GM12892 (cell line): ENCODE data around the gene TENM3.

Experiments
- POLR2A ChIP-seq: IDR thresholded peaks from 2 replicates; pipeline ENCODE4 v1.6.1; 2011; ENCODE audit warnings: low read depth, low read length, control low read depth
- POLR2AphosphoS5 ChIP-seq: IDR thresholded peaks from 2 replicates; pipeline ENCODE4 v1.6.1; 2011; ENCODE audit warnings: low read depth, low read length, control low read depth

DNA sequence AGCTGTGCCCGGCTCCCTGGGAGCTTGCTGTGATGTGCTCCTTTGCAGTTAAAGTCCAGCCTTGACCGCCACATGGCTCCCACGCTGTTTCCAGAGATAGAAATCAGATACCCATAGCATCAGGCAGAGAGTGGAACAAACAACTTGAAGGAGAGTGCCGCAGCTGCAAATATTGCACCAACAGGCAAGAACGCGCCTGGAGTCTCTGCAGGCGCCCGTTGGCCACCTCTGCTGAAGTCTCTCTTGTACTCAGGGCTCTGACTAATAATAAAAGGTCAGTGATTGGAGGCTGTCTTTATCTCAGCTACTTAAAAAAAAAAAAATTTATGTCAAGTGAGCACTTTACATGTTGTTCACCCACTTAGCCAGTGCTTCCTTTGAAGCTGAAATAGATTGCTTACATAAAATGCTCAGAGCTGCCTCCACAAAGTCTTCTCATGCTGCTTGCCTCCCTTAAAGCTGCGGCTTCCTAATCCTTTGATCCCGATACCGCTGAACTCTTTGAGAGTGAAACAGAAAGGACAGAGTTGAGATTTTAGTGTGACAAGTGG, 30.9 kb upstream of the TENM3 start:
- TF ChIP-seq POLR2A: no peak
- TF ChIP-seq POLR2AphosphoS5: no peak
